GM23338 (cell line): Measurements from ENCODE around the gene CKB.

ENCODE experiments used
- EZH2 ChIP-seq: fragments of 200-600 bp; sonication (generic); IDR thresholded peaks from one replicate; pipeline ENCODE4 v1.8.0; 2017; ENCODE audit warnings: antibody characterized with exemption, mild to moderate bottlenecking, low read depth; ENCODE audit not compliant: unreplicated experiment
- JUNB ChIP-seq: IDR thresholded peaks from one replicate; pipeline ENCODE4 v1.6.1; 2016; ENCODE audit warnings: antibody characterized with exemption; ENCODE audit not compliant: unreplicated experiment
- NANOG ChIP-seq: IDR thresholded peaks from 2 replicates; pipeline ENCODE4 v1.6.1; 2016; ENCODE audit warnings: antibody characterized with exemption, borderline replicate concordance
- POLR2AphosphoS5 ChIP-seq: IDR thresholded peaks from 2 replicates; pipeline ENCODE4 v1.6.1; 2016; ENCODE audit warnings: antibody characterized with exemption, low read depth
- REST ChIP-seq: IDR thresholded peaks from one replicate; pipeline ENCODE4 v1.6.1; 2018; ENCODE audit warnings: antibody characterized with exemption; ENCODE audit not compliant: unreplicated experiment
- STAT1 ChIP-seq: IDR thresholded peaks from one replicate; pipeline ENCODE4 v1.6.1; 2016; ENCODE audit warnings: antibody characterized with exemption; ENCODE audit not compliant: unreplicated experiment
- TF ChIP-seq, protein P1 (sequence below), 2 experiments: fragments of 200-600 bp in 1 of 2; sonication (generic) in 1 of 2; conservative IDR thresholded peaks; 2 replicates each; pipeline versions ENCODE4 v1.5.1 to v1.6.1; 2016 to 2017; ENCODE audit warnings: antibody characterized with exemption in 2 of 2, low read depth in 2 of 2, mild to moderate bottlenecking in 2 of 2, moderate library complexity in 1 of 2

DNA sequence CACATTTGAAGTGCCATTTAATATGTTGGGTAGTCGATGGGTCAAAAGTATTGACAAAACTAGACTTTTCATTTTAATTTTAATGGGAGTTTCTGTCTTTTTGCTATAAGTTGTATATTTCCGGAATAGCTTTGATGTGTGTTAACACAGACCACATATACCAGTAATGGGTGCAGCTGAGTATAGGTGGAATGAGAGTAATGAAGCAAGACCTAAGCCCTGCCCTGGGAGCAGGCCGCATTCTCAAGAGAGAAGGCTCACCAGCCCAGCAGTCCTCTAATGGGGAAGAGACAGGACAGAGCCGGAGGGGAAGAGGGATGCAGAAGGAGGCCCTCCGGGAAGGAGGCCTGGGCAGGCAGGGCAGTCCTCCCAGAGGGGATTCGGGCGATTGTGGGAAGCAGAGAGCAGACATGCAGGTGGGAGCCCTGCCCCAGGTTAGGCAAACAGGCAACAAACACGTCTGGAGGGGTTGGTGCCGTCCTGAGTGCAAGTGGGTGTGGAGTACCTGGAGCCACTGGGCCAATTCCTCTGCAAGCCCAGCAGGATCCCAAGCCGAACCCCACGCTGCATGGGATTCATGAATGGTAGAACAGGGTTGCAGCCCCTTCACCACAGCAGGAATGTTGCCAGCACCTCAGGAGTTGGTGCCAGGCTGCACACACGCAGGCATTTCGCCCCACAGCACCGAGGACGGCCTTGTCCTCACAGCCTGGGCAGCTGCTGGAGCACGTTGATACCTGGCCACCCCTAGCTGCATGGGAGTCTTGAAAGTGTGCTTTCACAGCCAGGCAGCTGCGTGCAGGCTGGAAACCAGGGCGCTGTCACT is 7.8 kb downstream of the CKB start:
- TF ChIP-seq, protein P1, sequence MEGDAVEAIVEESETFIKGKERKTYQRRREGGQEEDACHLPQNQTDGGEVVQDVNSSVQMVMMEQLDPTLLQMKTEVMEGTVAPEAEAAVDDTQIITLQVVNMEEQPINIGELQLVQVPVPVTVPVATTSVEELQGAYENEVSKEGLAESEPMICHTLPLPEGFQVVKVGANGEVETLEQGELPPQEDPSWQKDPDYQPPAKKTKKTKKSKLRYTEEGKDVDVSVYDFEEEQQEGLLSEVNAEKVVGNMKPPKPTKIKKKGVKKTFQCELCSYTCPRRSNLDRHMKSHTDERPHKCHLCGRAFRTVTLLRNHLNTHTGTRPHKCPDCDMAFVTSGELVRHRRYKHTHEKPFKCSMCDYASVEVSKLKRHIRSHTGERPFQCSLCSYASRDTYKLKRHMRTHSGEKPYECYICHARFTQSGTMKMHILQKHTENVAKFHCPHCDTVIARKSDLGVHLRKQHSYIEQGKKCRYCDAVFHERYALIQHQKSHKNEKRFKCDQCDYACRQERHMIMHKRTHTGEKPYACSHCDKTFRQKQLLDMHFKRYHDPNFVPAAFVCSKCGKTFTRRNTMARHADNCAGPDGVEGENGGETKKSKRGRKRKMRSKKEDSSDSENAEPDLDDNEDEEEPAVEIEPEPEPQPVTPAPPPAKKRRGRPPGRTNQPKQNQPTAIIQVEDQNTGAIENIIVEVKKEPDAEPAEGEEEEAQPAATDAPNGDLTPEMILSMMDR (conservative IDR thresholded peaks at IDR 0.05; ENCODE audit: low read depth in 2 of 2), result no peak
- TF ChIP-seq POLR2AphosphoS5 (no peak), REST (no peak), EZH2 (no peak), JUNB (no peak), STAT1 (no peak), NANOG (no peak)
